GM18873 (cell line): ENCODE results near the gene RIN3.

Experiments
- ATAC-seq: cut with Tn5 transposase; IDR thresholded peaks from one replicate; pipeline ENCODE4 v1.9.1; 2021; ENCODE audit warnings: mild to moderate bottlenecking, moderate library complexity, moderate number of reproducible peaks; ENCODE audit not compliant: unreplicated experiment, low FRiP score

Gene RIN3

GRCh38 chr14:92728759-92729364, 215.3 kb downstream of the RIN3 start:
- ATAC-seq, result no peak

GRCh38 chr14:92729634-92730358, 216.2 kb downstream of the RIN3 start:
- peak; percentile 67 for ATAC-seq

DNA sequence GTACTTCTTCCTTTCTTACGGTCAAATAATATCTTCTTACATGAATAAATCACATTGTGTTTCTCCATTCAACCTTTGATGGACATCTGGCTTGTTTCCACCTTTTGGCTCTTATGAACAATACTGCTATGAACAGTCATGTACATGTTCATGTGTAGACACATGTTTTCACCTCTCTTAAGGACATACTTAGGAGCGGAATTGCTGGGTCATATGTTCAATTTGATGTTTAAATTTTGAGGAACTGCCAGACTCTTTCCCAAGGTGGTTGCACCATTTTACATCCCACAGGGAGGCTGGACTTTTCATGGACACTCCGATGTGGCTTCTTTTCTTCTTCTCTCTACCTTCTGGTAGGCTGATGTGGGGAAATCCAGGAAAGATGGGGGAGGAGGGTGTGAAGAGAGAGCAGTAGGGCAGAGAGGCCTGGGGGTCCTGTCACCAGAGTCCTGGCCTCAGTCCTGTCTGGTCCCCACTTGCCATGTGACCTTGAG, 218.1 kb downstream of the RIN3 start:
- no peak for ATAC-seq

DNA sequence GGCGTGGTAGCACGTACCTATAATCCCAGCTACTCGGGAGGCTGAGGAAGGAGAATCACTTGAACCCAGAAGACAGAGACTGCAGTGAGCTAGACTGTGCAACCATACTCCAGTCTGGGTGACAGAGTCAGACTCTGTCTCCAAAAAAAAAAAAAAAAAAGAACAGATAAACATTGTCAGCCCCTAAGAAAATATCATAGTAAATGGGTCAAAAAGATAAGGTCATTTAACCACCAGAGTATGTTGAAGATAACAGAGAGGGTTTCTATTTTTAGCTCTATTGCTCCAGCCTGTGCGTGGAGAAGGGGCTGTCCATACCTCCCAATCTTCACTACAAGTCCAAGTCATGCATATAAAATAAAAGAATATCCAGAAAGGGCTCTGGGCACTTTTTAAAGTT, 219.4 kb downstream of the RIN3 start:
- no peak for ATAC-seq

- ATAC-seq, result no peak
Observed at GRCh38 chr14:92734618-92735017, 221.0 kb downstream of the RIN3 start.

GRCh38 chr14:92735344-92735743, 221.8 kb downstream of the RIN3 start:
- no peak for ATAC-seq

- ATAC-seq, result no peak
Observed at GRCh38 chr14:92737206-92737605, 223.6 kb downstream of the RIN3 start.

DNA sequence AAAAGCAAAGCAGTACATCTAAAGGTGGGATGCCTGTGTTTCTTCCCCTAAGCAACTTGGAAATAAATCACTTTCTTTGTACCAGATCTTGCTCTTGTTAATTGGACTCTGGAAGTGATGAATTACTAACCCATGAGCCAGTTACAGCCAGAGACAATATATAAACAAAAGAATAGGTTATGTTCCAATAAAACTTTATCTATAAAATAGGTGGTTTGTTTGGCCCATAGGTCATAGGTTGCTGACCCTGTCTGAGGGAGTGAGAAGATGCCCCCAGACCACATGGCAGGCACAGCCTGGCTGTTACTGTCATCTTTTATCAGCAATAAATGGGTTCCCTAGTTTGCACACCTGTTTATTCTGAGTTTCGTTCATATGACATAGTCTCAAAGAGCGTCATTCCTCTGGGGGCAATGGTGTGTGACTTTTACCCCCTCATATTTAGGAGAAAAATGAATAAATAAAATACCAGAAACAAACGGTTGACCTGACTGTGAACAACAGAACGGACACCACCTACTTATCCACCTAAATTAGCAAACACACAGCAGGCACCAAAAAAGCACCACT, 224.1 kb downstream of the RIN3 start:
- no peak for ATAC-seq
